HG02973 (cell line): ENCODE results near the gene INPP5A.
"Not testable (repeated sequence)": the region's sequence is repeated elsewhere in the genome, so short reads cannot be mapped to it uniquely, and the experiment has no call there.

Source experiments
- ATAC-seq: cut with Tn5 transposase; IDR thresholded peaks from one replicate; pipeline ENCODE4 v1.9.1; 2021; ENCODE audit warnings: moderate library complexity; ENCODE audit not compliant: unreplicated experiment

The INPP5A gene

GRCh38 chr10:132825783-132826523 is 288.4 kb downstream of the INPP5A start:
- ATAC-seq = not testable (repeated sequence)

GRCh38 chr10:132826524-132827422 is 289.2 kb downstream of the INPP5A start:
- no peak for ATAC-seq

- no peak for ATAC-seq
Observed at GRCh38 chr10:132827423-132827789, 289.8 kb downstream of the INPP5A start.

GRCh38 chr10:132827861-132828539 is 290.4 kb downstream of the INPP5A start:
- no peak for ATAC-seq

- no peak for ATAC-seq
Observed at GRCh38 chr10:132828681-132829080, 291.1 kb downstream of the INPP5A start.

GRCh38 chr10:132829403-132829802 is 291.8 kb downstream of the INPP5A start:
- no peak for ATAC-seq

- ATAC-seq = no peak
Observed at GRCh38 chr10:132832186-132832969, 294.8 kb downstream of the INPP5A start.
